ENCODE results near the gene GOLPH3.

GOLPH3 gene

DNA sequence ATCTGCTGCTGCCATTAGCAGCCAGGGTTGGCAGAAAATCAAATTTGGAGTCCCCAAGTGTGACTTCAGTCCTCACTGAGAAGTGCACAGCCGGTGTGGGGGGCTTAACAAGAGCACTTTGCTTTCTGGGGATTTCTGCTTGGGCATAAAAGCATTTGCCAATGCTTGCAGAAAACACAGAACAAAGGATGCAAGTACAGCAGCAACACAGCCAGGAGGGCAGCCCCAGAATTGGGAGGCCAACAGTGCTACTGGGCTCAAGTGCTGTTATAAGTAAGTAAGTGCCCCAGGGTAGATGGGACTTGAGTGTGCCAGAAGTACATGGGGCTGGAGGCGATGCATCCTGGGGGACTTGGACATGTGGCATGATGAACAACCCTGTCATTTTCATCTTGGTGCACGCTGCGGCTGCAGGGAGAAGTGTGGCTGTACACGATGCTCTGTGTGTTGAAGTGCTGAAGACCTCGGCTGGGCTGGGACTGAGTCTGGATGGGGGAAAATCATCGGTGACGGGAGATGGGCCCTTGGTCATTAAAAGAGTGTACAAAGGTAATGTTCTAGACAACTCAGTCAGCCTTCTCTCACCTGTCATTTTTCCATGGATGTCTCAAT, 73.3 kb downstream of the GOLPH3 start:
- H3K4me3 ChIP-seq (ENCODE audit: low read depth, low read length) = no peak overlapping the region
- no peak for DNase-seq (ENCODE audit: low read depth)
- TF ChIP-seq, protein P1, sequence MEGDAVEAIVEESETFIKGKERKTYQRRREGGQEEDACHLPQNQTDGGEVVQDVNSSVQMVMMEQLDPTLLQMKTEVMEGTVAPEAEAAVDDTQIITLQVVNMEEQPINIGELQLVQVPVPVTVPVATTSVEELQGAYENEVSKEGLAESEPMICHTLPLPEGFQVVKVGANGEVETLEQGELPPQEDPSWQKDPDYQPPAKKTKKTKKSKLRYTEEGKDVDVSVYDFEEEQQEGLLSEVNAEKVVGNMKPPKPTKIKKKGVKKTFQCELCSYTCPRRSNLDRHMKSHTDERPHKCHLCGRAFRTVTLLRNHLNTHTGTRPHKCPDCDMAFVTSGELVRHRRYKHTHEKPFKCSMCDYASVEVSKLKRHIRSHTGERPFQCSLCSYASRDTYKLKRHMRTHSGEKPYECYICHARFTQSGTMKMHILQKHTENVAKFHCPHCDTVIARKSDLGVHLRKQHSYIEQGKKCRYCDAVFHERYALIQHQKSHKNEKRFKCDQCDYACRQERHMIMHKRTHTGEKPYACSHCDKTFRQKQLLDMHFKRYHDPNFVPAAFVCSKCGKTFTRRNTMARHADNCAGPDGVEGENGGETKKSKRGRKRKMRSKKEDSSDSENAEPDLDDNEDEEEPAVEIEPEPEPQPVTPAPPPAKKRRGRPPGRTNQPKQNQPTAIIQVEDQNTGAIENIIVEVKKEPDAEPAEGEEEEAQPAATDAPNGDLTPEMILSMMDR (IDR thresholded peaks at IDR 0.05; ENCODE audit: low read depth, low read length, missing control alignments) = no peak

DNA sequence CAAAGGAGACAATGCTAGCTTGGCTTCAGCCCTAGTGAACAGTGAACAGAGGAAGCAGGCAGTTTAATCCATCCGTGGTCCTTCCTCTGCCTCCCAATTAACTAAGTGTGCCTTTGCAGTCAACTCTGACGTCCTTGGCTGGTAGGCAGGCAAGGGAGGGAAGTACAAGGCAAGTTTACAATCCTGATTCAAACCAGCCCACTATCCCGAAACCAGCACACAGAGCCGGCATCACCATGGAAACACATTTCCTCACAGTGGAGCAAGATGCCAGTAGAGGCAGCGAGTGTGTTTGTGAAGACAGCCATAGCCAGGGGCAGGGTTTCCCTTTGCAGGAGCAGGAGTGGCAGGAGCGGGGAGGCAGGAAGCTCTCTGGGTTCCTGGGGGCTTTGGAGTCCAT, 73.9 kb downstream of the GOLPH3 start:
- TF ChIP-seq, protein P1 (IDR thresholded peaks at IDR 0.05; ENCODE audit: low read depth, low read length, missing control alignments) = no peak
- DNase-seq (ENCODE audit: low read depth) = no peak
- no peak overlapping the region for H3K4me3 ChIP-seq (ENCODE audit: low read depth, low read length)

DNA sequence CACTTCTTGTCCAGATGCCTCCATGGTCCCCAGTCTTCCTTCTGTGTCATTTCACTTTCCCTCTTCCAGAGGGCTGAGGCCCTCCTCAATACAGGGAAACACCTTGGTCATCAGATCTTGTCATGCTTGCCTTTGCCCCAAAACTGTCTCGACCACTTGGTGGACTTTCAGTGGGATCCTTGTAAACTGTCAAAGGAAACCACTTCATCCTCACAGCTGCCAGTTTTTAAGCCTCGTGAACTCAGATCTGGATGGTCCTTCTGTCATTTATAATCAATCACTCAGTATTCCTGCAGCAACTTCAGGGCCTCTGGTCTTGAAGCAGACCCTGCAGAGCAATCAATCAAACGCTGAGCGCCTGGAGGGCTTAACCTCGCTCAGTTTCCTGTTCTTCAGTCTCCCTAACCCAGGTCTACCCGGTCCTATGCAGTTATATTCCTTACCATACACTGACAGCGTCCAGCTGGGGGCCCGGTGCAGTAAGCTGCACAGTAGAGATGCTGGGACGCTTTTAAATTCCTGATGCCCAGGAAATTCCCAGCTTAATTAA, 74.6 kb downstream of the GOLPH3 start:
- no peak overlapping the region for H3K4me3 ChIP-seq (ENCODE audit: low read depth, low read length)
- no peak for DNase-seq (ENCODE audit: low read depth)
- TF ChIP-seq, protein P1 (IDR thresholded peaks at IDR 0.05; ENCODE audit: low read depth, low read length, missing control alignments) = no peak

DNA sequence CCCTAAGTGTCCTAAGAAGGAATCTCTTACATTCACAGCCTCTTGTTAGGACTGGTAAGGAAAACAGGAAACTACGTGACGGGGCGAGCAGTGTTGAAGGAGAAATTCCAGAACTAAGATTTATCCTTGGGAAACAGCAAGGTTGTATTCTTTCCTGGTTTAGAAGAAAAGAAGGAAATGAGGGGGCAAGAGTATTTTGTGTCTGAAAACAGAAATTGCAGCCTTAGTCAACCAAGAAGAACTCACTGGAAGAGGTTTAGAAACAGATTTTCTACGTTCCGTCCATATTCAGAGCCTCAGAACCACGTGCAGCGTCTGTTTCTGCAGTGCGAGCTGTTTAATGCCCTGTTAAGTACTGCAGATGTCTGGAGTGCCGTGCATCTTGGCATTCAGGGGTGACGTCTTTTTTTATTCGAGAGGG, 75.2 kb downstream of the GOLPH3 start:
- no peak overlapping the region for H3K4me3 ChIP-seq (ENCODE audit: low read depth, low read length)
- TF ChIP-seq, protein P1 (IDR thresholded peaks at IDR 0.05; ENCODE audit: low read depth, low read length, missing control alignments) = no peak
- no peak for DNase-seq (ENCODE audit: low read depth)

DNA sequence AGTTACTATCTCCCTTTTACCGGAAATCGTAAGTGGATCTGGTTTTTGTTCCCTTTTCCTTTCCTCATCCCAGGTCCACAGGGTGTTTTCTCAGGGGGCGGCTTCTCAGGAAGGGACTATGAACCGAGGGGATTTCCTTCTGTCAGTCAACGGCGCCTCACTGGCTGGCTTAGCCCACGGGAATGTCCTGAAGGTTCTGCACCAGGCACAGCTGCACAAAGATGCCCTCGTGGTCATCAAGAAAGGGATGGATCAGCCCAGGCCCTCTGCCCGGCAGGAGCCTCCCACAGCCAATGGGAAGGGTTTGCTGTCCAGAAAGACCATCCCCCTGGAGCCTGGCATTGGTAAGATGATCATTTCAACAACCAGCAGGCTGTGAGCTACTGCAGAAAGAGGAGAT, 75.8 kb downstream of the GOLPH3 start:
- H3K4me3 ChIP-seq (ENCODE audit: low read depth, low read length) = no peak overlapping the region
- DNase-seq (ENCODE audit: low read depth) = no peak
- TF ChIP-seq, protein P1 (IDR thresholded peaks at IDR 0.05; ENCODE audit: low read depth, low read length, missing control alignments) = no peak

DNA sequence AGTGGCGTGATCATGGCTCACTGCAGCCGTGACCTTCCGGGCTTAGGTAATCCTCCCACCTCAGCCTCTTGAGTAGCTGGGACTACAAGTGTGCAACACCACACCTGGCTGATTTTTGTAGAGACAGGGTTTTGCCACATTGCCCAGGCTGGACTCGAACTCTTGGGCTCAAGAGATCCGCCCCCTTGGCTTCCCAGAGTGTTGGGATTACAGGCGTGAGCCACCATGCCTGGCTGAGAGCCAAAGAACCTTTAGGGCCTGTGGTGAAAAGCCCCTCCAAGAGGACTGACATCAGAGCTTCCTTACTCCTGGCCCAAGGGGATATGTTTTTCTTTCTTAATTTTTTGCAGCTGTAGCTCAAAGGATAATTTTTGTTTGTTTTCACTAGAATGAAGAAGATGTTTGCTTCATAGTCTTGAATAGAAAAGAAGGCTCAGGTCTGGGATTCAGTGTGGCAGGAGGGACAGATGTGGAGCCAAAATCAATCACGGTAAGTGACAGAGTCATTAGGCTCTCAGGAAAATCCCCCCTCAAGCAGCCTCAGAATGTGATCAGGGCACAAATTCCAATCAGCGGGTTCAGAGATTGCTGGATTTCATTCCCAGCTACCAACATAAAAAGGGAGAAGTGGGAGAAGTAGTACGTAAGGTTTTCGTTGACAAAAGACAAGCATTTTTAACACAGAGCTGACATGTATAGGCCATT, 77.1 kb downstream of the GOLPH3 start:
- no peak overlapping the region for H3K4me3 ChIP-seq (ENCODE audit: low read depth, low read length)
- TF ChIP-seq, protein P1 (IDR thresholded peaks at IDR 0.05; ENCODE audit: low read depth, low read length, missing control alignments) = no peak
- no peak for DNase-seq (ENCODE audit: low read depth)
